K562 (cell line): Measurements from ENCODE around the gene PSORS1C2. TPM values are rescaled to one million over a fixed set of nuclear protein-coding genes. Genes with fewer than 3 reads are reported as not detected.
A peak's percentile ranks its signal among the peaks of the same experiment; 100 is the strongest.

Experiments used
- ATAC-seq: fragments of 200-7000 bp; cut with Tn5 transposase; 3 replicates; pipeline ENCODE4 v1.9.1; 2020; ENCODE audit warnings: moderate library complexity
- BruUV-seq: library from RNA; stranded (reverse); fragments of 400-500 nt; replicated peaks from 2 replicates; lab custom pipeline; 2021; lab: Mats Ljungman, UMichigan
- CTCF ChIA-PET: fragments of 300-600 bp; formaldehyde crosslinking; extraction: SDS; loops from one replicate; lab custom pipeline; 2021; ENCODE audit warnings: low intra/inter-chr PET ratio; lab: Yijun Ruan, JAX
- POLR2A ChIA-PET: fragments of 300-600, 350-650 bp; sonication (Branson Sonifier 250); formaldehyde crosslinking; extraction: SDS; loops from one replicate; lab custom pipeline; 2021; ENCODE audit warnings: antibody characterized with exemption, inconsistent platforms; lab: Yijun Ruan, JAX
- DNase-seq, 4 experiments: peaks; one replicate each; pipeline versions ENCODE4 v3.0.0 to v3.0.0-alpha.2; 2011 to 2018; ENCODE audit warnings: low spot score in 3 of 4, mixed read lengths in 3 of 4; ENCODE audit errors: extremely low read depth in 1 of 4
- FAIRE-seq: peaks from 2 replicates; lab custom pipeline; 2011; peaks lifted over from hg19 to GRCh38; lab: Jason Lieb, UNC
- H2AFZ ChIP-seq: 2 replicates; pipeline ENCODE4 v1.6.0; 2011; ENCODE audit warnings: low read depth, low read length, control low read depth, inconsistent platforms
- H3K27ac ChIP-seq: fragments of 200-600 bp; 3 replicates; pipeline ENCODE4 v1.8.0; 2011; ENCODE audit warnings: low read depth, mild to moderate bottlenecking, control low read depth, inconsistent platforms, low read length, moderate library complexity, mixed read lengths; ENCODE audit errors: extremely low read depth
- H3K27me3 ChIP-seq, 2 experiments: fragments of 300-600 bp in 1 of 2; 2 replicates in 1 of 2; 3 replicates in 1 of 2; pipeline versions ENCODE4 v1.6.0 to v1.8.0; 2011; ENCODE audit warnings: inconsistent platforms in 2 of 2, low read length in 2 of 2, mild to moderate bottlenecking in 1 of 2, mixed read lengths in 1 of 2, moderate library complexity in 1 of 2; ENCODE audit not compliant: control insufficient read depth in 2 of 2, insufficient read depth in 2 of 2
- H3K36me3 ChIP-seq: fragments of 300-600 bp; 3 replicates; pipeline ENCODE4 v1.8.0; 2011; ENCODE audit warnings: mild to moderate bottlenecking, low read length, inconsistent platforms; ENCODE audit not compliant: control insufficient read depth, insufficient read depth
- H3K4me1 ChIP-seq, 2 experiments: fragments of 200-600 bp in 1 of 2; replicated peaks in 1 of 2; 2 replicates in 1 of 2; 3 replicates in 1 of 2; pipeline versions ENCODE4 v1.5.1 to v1.8.0; 2011; ENCODE audit warnings: inconsistent platforms in 2 of 2, low read length in 2 of 2, mild to moderate bottlenecking in 1 of 2, mixed read lengths in 1 of 2, moderate library complexity in 1 of 2; ENCODE audit not compliant: control insufficient read depth in 2 of 2, insufficient read depth in 2 of 2
- H3K4me2 ChIP-seq: 2 replicates; pipeline ENCODE4 v1.6.1; 2011; ENCODE audit warnings: low read length, control low read depth, inconsistent platforms, mixed read lengths; ENCODE audit not compliant: insufficient read depth
- H3K4me3 ChIP-seq: fragments of 200-600 bp; sonication (generic), shearing (Covaris generic); 2 replicates; pipeline ENCODE4 v1.5.1; 2016; ENCODE audit warnings: control low read depth, inconsistent platforms
- H3K79me2 ChIP-seq: fragments of 200-600 bp; 3 replicates; pipeline ENCODE4 v1.8.0; 2011; ENCODE audit warnings: low read length, inconsistent platforms; ENCODE audit not compliant: control insufficient read depth, insufficient read depth
- H3K9ac ChIP-seq, 2 experiments: 2 replicates each; pipeline versions ENCODE4 v1.6.0 to v1.6.1; 2011; ENCODE audit warnings: low read depth in 2 of 2, low read length in 2 of 2, control low read depth in 1 of 2, inconsistent platforms in 1 of 2, mild to moderate bottlenecking in 1 of 2, mixed read lengths in 1 of 2; ENCODE audit not compliant: insufficient read depth in 1 of 2
- H3K9me1 ChIP-seq: one replicate; pipeline ENCODE4 v1.6.0; 2011; ENCODE audit warnings: inconsistent platforms, mild to moderate bottlenecking, low read length, moderate library complexity; ENCODE audit not compliant: control insufficient read depth, insufficient read depth
- H3K9me3 ChIP-seq: replicated peaks from 2 replicates; pipeline ENCODE4 v1.5.1; 2011; ENCODE audit warnings: low read depth, low read length, inconsistent platforms; ENCODE audit not compliant: control insufficient read depth, insufficient read depth
- H4K20me1 ChIP-seq: replicated peaks from 2 replicates; pipeline ENCODE4 v1.6.1; 2011; ENCODE audit warnings: low read length, inconsistent platforms, mixed read lengths; ENCODE audit not compliant: control insufficient read depth, insufficient read depth
- CBX1 ChIP-seq: sonication (generic); IDR thresholded peaks from 2 replicates; pipeline ENCODE4 v1.6.1; 2016; ENCODE audit warnings: antibody characterized with exemption, low read depth, mild to moderate bottlenecking
- ETV1 ChIP-seq: fragments of 450-650 bp; conservative IDR thresholded peaks from 2 replicates; pipeline ENCODE4 v1.6.1; 2016; ENCODE audit warnings: missing genetic modification characterization, control low read depth, low read depth, missing compliant biosample characterization
- FOXK2 ChIP-seq, 2 experiments: fragments of 450-650 bp; IDR thresholded peaks in 1 of 2; conservative IDR thresholded peaks in 1 of 2; 2 replicates each; pipeline ENCODE4 v1.6.1; 2016; ENCODE audit warnings: low read depth in 2 of 2, mild to moderate bottlenecking in 1 of 2
- MCM7 ChIP-seq, 2 experiments: fragments of 450-650 bp; IDR thresholded peaks; 2 replicates each; pipeline ENCODE4 v1.6.1; 2016 to 2018
- NR3C1 ChIP-seq: sonication (generic); formaldehyde crosslinking; IDR thresholded peaks from 2 replicates; pipeline ENCODE4 v1.8.1; 2022; ENCODE audit warnings: missing genetic modification reagents
- NR4A1 ChIP-seq, 2 experiments: fragments of 250-450 bp in 1 of 2; fragments of 450-650 bp in 1 of 2; sonication (Bioruptor Pico) in 1 of 2; IDR thresholded peaks; 2 replicates each; pipeline versions ENCODE4 v1.4.0 to v1.6.1; 2016 to 2020; ENCODE audit warnings: mild to moderate bottlenecking in 2 of 2, missing compliant biosample characterization in 1 of 2, missing genetic modification characterization in 1 of 2, moderate library complexity in 1 of 2
- NUFIP1 ChIP-seq: fragments of 450-650 bp; IDR thresholded peaks from 2 replicates; pipeline ENCODE4 v1.6.1; 2018; ENCODE audit not compliant: partially characterized antibody
- OTX1 ChIP-seq: fragments of 450-650 bp; formaldehyde crosslinking; IDR thresholded peaks from 2 replicates; pipeline ENCODE4 v1.4.0; 2022; ENCODE audit warnings: mild to moderate bottlenecking
- RAD21 ChIP-seq, 2 experiments: fragments of 250-450 bp in 1 of 2; fragments of 450-650 bp in 1 of 2; sonication (Bioruptor Pico) in 1 of 2; formaldehyde crosslinking in 1 of 2; IDR thresholded peaks in 1 of 2; conservative IDR thresholded peaks in 1 of 2; 2 replicates each; pipeline versions ENCODE4 v1.4.0 to v1.8.0; 2020 to 2022; ENCODE audit warnings: mild to moderate bottlenecking in 2 of 2, moderate library complexity in 1 of 2
- SREBF1 ChIP-seq: fragments of 150-350 bp; IDR thresholded peaks from 2 replicates; pipeline ENCODE4 v1.6.1; 2014; ENCODE audit warnings: antibody characterized with exemption, low read depth, low read length, borderline replicate concordance
- ZNF347 ChIP-seq: fragments of 450-650 bp; formaldehyde crosslinking; IDR thresholded peaks from 2 replicates; pipeline ENCODE4 v1.4.0; 2020; ENCODE audit warnings: low read depth, mild to moderate bottlenecking, moderate library complexity
- ZNF551 ChIP-seq: fragments of 250-450 bp; sonication (Bioruptor Pico); IDR thresholded peaks from 2 replicates; pipeline ENCODE4 v1.5.0; 2021; ENCODE audit warnings: mild to moderate bottlenecking, moderate library complexity
- ZNF830 ChIP-seq: fragments of 250-450 bp; sonication (Bioruptor Pico); IDR thresholded peaks from 2 replicates; pipeline ENCODE4 v1.5.0; 2021; ENCODE audit warnings: mild to moderate bottlenecking
- WGBS: fragments of 100-300 bp; shearing (Covaris generic); methylation state at CpG from one replicate; pipeline ENCODE4 v1.1.6; 2016; ENCODE audit warnings: low coverage, mixed read lengths; ENCODE audit not compliant: insufficient coverage; ENCODE audit errors: missing lambda C conversion rate; 5-methylcytosine and 5-hydroxymethylcytosine counted together
- in situ Hi-C: fragments of 300-500 bp; cut with MboI; formaldehyde crosslinking; loops from 4 replicates; pipeline ENCODE4 v1.15.0; 2018; ENCODE audit warnings: inconsistent platforms, mixed read lengths
- intact Hi-C: fragments of 100-400 bp; cut with micrococcal nuclease; formaldehyde crosslinking; loops from 2 replicates; pipeline ENCODE4 v1.14.2; 2022
- polyA plus RNA-seq, 8 experiments: library from polyadenylated mRNA; depleted of rRNA in 4 of 8; stranded (reverse) in 5 of 8; unstranded in 3 of 8; fragments of >200 nt; fragmentation: Nextera tagmentation in 2 of 8; fragmentation: Illumina TruSeq in 1 of 8; extraction: Ambion mirVana in 2 of 8; extraction: Trizol in 1 of 8; gene quantifications; 2 replicates each; pipeline versions ENCODE4 v1.2.1 to v1.2.3, GENCODE V29; 2011 to 2014; ENCODE audit warnings: inconsistent platforms in 1 of 8, missing spikeins in 1 of 8
- total RNA-seq, 7 experiments: library from RNA; depleted of rRNA in 6 of 7; stranded (reverse); fragments of >200 nt in 6 of 7; fragmentation: Illumina TruSeq in 2 of 7; extraction: Trizol in 2 of 7; gene quantifications; 2 replicates each; pipeline versions ENCODE4 v1.2.1 to v1.2.3, GENCODE V29; 2011 to 2021; ENCODE audit warnings: low replicate concordance in 1 of 7
- TF ChIP-seq, protein P1 (sequence below): fragments of 450-650 bp; IDR thresholded peaks from 2 replicates; pipeline ENCODE4 v1.7.1; 2018; ENCODE audit warnings: mild to moderate bottlenecking, low read depth; ENCODE audit not compliant: partially characterized antibody
- TF ChIP-seq, protein P2 (sequence below), 3 experiments: IDR thresholded peaks in 2 of 3; conservative IDR thresholded peaks in 1 of 3; 2 replicates each; pipeline ENCODE4 v1.5.1; 2011 to 2012; ENCODE audit warnings: low read length in 3 of 3, mild to moderate bottlenecking in 3 of 3, control low read depth in 2 of 3, improper control_type of control experiment in 1 of 3, inconsistent platforms in 1 of 3, low read depth in 1 of 3, mixed read lengths in 1 of 3, moderate library complexity in 1 of 3; ENCODE audit not compliant: insufficient read depth in 2 of 3

The PSORS1C2 gene
- total and polyA plus RNA-seq, 9 of the 15 experiments (the other 6 are each of a cell fraction or from before 2014, with no cell fraction given), result not detected

DNA sequence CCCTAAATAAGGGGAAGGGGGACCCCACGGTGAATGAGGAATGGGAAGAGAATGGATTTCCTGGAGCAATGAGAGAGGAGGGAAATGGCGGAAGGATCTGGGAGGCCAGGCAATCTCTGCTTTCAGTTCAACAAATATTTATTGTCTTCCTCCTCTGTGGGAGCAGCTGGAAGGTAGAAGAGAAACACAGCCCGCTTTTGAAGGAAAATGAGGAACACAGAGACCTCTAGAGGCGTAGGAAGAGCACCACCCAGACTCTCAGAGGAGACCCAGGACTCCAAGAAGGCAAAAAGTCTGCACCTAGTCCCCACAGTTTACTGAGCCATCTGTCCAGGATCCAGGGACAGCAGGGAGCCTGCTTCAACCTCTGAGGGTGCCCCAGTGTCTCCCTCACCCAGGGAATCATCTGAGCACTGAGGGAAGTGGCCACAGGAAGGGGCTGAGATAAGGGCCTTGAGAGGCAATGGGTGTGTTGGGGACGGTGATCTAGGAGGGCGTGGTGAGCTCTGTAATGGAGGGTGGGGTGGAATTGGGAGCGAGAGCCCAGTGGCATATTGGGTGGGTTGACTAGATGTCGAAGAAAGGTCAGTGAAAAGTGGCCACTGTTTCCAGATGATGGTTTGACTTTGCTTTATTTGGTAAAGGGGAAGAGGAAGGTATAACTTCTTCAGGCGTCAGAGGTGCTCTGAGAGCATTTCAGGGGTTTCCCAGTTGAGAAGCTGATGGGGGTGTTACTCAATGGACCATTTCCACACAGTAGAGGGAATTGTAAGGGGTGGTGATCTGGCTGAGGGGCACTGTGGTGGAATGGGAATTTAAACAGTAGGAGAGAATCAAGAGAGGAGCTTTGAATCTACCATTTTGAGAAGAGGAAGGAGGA lies 23.7 kb downstream of the PSORS1C2 start:
- POLR2A ChIA-PET, result interaction anchor here (0.6 to 1.8 kb wide), 6 partner anchors 10 to 763 kb away, joined by 3 to 5 read pairs (median 4); no protein-coding TSS in a partner anchor
- no peaks in the 10 kb centered on the region for H3K36me3 ChIP-seq
- peaks cover 61 to 86% of the 10 kb centered on the region in 2 experiments for H3K27me3 ChIP-seq
- peak; percentile 89 for ATAC-seq
- no peaks in the 10 kb centered on the region for H4K20me1 ChIP-seq
- no peak overlapping the region for H2AFZ ChIP-seq
- H3K4me2 ChIP-seq, result no peak overlapping the region; the same call in 1 of the 2 replicates
- H3K4me3 ChIP-seq, result no peak overlapping the region
- no peak overlapping the region for H3K9ac ChIP-seq
- DNase-seq, result peak in 2 of 4 experiments; percentile 43 to 48
- no TSS peak for BruUV-seq
- in situ Hi-C loops (no loop called here), intact Hi-C loops (no loop called here)
- no peak overlapping the region for H3K27ac ChIP-seq
- FAIRE-seq, result peak; percentile 88
- CTCF ChIA-PET, result interaction anchor here (0.7 kb wide), 1 partner anchor 95 kb away, joined by 3 read pairs; no protein-coding TSS in a partner anchor
- no peaks in the 10 kb centered on the region for H3K9me1 ChIP-seq
- H3K4me1 ChIP-seq, result peaks cover 0 to 2% of the 10 kb centered on the region in 2 experiments; a peak in 2 of 5 replicates
- no peaks in the 10 kb centered on the region for H3K9me3 ChIP-seq
- WGBS, result 3% methylated on average over 8 of the region's 9 CpGs
- no peaks in the 10 kb centered on the region for H3K79me2 ChIP-seq
- no peak for TF ChIP-seq NR3C1 (CRISPR knock-in tag)
- TF ChIP-seq, protein P1, sequence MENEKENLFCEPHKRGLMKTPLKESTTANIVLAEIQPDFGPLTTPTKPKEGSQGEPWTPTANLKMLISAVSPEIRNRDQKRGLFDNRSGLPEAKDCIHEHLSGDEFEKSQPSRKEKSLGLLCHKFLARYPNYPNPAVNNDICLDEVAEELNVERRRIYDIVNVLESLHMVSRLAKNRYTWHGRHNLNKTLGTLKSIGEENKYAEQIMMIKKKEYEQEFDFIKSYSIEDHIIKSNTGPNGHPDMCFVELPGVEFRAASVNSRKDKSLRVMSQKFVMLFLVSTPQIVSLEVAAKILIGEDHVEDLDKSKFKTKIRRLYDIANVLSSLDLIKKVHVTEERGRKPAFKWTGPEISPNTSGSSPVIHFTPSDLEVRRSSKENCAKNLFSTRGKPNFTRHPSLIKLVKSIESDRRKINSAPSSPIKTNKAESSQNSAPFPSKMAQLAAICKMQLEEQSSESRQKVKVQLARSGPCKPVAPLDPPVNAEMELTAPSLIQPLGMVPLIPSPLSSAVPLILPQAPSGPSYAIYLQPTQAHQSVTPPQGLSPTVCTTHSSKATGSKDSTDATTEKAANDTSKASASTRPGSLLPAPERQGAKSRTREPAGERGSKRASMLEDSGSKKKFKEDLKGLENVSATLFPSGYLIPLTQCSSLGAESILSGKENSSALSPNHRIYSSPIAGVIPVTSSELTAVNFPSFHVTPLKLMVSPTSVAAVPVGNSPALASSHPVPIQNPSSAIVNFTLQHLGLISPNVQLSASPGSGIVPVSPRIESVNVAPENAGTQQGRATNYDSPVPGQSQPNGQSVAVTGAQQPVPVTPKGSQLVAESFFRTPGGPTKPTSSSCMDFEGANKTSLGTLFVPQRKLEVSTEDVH, result no peak
- 0 out of 4 replicates have a peak, but pooled peaks of 1 of the 2 experiments have one; percentile 36 for TF ChIP-seq FOXK2 (conservative IDR thresholded peaks at IDR 0.05 in 1 of 2, IDR thresholded peaks at IDR 0.05 in 1 of 2; ENCODE audit: low read depth in 2 of 2)
- no peak for TF ChIP-seq SREBF1
- TF ChIP-seq RAD21 (CRISPR knock-in tag; conservative IDR thresholded peaks at IDR 0.05 in 1 of 2, IDR thresholded peaks at IDR 0.05 in 1 of 2), result peak; percentile 32 to 53; a peak in 3 of 4 replicates
- no peak for TF ChIP-seq OTX1
- TF ChIP-seq ZNF551 (CRISPR knock-in tag), result no peak
- no peak for TF ChIP-seq MCM7 (IDR thresholded peaks at IDR 0.05)
- no peak for TF ChIP-seq CBX1
- 0 out of 2 replicates have a peak, but pooled peaks have one; percentile 26 for TF ChIP-seq ETV1
- TF ChIP-seq, protein P2, sequence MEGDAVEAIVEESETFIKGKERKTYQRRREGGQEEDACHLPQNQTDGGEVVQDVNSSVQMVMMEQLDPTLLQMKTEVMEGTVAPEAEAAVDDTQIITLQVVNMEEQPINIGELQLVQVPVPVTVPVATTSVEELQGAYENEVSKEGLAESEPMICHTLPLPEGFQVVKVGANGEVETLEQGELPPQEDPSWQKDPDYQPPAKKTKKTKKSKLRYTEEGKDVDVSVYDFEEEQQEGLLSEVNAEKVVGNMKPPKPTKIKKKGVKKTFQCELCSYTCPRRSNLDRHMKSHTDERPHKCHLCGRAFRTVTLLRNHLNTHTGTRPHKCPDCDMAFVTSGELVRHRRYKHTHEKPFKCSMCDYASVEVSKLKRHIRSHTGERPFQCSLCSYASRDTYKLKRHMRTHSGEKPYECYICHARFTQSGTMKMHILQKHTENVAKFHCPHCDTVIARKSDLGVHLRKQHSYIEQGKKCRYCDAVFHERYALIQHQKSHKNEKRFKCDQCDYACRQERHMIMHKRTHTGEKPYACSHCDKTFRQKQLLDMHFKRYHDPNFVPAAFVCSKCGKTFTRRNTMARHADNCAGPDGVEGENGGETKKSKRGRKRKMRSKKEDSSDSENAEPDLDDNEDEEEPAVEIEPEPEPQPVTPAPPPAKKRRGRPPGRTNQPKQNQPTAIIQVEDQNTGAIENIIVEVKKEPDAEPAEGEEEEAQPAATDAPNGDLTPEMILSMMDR (IDR thresholded peaks at IDR 0.05 in 2 of 3, conservative IDR thresholded peaks at IDR 0.05 in 1 of 3; ENCODE audit: insufficient read depth in 2 of 3, low read depth in 1 of 3, low read length in 3 of 3), result peak; percentile 50 to 66 (median 56); a peak in 5 of 6 replicates
- TF ChIP-seq ZNF347, result no peak
- no peak for TF ChIP-seq NR4A1 (CRISPR knock-in tag; IDR thresholded peaks at IDR 0.05)
- TF ChIP-seq NR4A1 (tag; IDR thresholded peaks at IDR 0.05), result 0 out of 2 replicates have a peak, but pooled peaks have one; percentile 24
- no peak for TF ChIP-seq ZNF830 (CRISPR knock-in tag)
- no peak for TF ChIP-seq NUFIP1
